ENCODE measurements around the gene NCAPD2.
"Not testable (repeated sequence)": the region's sequence is repeated elsewhere in the genome, so short reads cannot be mapped to it uniquely, and the experiment has no call there.

Gene NCAPD2

GRCh38 chr12:6465467-6466183, 28.3 kb upstream of the NCAPD2 start:
- peak; percentile 79 for DNase-seq (ENCODE audit: insufficient read length, low spot score)
- FAIRE-seq = no peak
- TF ChIP-seq CTCF (IDR thresholded peaks at IDR 0.05; ENCODE audit: insufficient read depth, missing control alignments) = peak; percentile 93

- DNase-seq (ENCODE audit: insufficient read length, low spot score) (no peak), FAIRE-seq (no peak)
- no peak for TF ChIP-seq CTCF (IDR thresholded peaks at IDR 0.05; ENCODE audit: insufficient read depth, missing control alignments)
Observed at GRCh38 chr12:6466184-6466573, 27.7 kb upstream of the NCAPD2 start.

GRCh38 chr12:6466751-6467150, 27.2 kb upstream of the NCAPD2 start:
- DNase-seq (ENCODE audit: insufficient read length, low spot score); FAIRE-seq: not testable (repeated sequence)

- not testable (repeated sequence) for FAIRE-seq; DNase-seq (ENCODE audit: insufficient read length, low spot score)
Observed at GRCh38 chr12:6467571-6468282, 26.2 kb upstream of the NCAPD2 start.

GRCh38 chr12:6468283-6468575, 25.7 kb upstream of the NCAPD2 start:
- DNase-seq (ENCODE audit: insufficient read length, low spot score) (no peak), FAIRE-seq (no peak)
- no peak for TF ChIP-seq CTCF (IDR thresholded peaks at IDR 0.05; ENCODE audit: insufficient read depth, missing control alignments)

GRCh38 chr12:6469092-6469491, 24.8 kb upstream of the NCAPD2 start:
- FAIRE-seq = no peak
- no peak for TF ChIP-seq CTCF (IDR thresholded peaks at IDR 0.05; ENCODE audit: insufficient read depth, missing control alignments)

GRCh38 chr12:6469609-6470374, 24.1 kb upstream of the NCAPD2 start:
- TF ChIP-seq CTCF (IDR thresholded peaks at IDR 0.05; ENCODE audit: insufficient read depth, missing control alignments) = no peak
- no peak for FAIRE-seq
- DNase-seq (ENCODE audit: insufficient read length, low spot score) = no peak

More at GRCh38 chr12:6469092-6469491, 24.8 kb upstream of the NCAPD2 start:
- DNase-seq (ENCODE audit: insufficient read length, low spot score) = no peak

Data from D721Med (cell line).